NCI-H69 (cell line): ENCODE results near the gene KRT79.
A peak's percentile ranks its signal among the peaks of the same experiment; 100 is the strongest.

Source experiments
- DNase-seq: peaks from one replicate; lab custom pipeline; 2025; lab: John Stamatoyannopoulos, UW

KRT79 gene

DNA sequence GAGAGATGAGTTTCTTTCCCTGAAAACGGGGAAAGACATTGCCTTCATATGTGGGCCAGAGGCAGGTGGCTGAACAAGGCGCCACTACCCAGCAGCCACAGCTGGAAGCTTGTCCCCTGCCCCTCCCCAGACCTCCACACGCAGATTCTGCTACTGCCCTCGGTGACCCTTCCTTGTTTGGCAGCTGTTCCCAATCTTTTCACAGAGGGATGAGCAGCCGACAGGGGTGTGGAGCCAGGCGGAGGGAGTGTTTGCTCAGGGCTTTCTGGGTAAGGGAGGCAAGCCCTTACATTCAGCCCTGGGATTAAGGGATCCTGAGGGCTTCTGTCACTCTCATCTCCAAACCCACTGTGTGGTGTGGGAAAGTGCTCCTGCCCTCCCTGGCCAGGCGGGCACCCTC is 15.7 kb downstream of the KRT79 start:
- DNase-seq = peak; percentile 84

DNA sequence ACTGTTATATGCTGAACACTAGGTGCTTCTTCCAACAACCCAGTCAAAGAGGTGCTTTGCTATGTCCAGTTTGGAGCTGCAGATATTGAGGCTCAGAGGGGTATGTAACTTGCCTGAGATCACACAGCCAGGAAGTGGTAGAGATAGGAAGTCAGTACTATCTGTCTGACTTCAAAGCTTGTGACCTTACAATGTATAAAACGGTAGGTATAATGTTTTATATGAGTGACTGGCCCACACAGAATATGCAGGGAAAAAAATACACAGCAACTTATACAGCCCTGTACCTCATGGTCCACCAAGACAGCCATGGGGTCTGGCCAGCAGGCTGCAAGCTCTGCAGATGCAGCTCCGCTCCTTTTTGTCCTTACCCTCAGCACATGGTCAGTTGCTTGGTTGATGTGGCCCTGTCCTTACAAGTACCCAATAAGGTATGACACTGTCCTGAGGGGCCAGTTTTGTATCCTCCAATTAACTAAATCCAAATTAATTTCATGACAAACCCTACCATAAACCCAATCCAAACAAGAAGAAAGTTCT is 16.3 kb downstream of the KRT79 start:
- no peak for DNase-seq

DNA sequence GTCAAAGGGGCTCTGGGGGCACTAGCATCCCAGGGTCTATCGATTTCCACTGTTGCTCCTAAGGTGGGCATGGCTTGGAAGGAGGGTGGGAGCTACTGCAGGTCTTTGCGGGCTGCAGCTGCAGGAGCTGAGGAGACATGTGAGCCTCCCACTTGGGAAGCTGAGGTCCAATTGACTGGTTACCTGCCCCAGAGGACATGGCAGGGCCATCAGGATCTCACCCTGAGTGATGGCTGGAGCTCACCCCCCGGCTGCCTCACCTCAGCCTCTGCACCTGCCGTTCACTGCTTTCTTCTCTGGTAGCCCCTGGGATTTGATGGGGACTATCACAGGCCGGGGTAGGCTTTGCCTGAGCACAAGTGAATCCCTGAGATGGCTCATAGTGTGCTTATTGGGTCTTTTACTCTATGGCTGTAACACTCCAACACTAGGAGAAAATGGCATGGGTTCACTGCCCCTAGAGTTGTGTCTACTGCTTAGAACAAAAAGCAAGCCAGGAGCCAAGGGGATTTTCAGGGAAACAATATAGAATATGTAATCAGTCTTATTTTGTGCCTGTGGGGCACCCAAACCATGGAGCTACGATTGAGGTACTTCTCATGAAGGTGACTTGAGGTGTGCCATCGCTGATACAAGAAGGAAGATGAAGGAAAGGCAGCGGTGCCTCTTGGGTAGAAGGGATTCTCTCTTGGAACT is 17.0 kb downstream of the KRT79 start:
- no peak for DNase-seq

DNA sequence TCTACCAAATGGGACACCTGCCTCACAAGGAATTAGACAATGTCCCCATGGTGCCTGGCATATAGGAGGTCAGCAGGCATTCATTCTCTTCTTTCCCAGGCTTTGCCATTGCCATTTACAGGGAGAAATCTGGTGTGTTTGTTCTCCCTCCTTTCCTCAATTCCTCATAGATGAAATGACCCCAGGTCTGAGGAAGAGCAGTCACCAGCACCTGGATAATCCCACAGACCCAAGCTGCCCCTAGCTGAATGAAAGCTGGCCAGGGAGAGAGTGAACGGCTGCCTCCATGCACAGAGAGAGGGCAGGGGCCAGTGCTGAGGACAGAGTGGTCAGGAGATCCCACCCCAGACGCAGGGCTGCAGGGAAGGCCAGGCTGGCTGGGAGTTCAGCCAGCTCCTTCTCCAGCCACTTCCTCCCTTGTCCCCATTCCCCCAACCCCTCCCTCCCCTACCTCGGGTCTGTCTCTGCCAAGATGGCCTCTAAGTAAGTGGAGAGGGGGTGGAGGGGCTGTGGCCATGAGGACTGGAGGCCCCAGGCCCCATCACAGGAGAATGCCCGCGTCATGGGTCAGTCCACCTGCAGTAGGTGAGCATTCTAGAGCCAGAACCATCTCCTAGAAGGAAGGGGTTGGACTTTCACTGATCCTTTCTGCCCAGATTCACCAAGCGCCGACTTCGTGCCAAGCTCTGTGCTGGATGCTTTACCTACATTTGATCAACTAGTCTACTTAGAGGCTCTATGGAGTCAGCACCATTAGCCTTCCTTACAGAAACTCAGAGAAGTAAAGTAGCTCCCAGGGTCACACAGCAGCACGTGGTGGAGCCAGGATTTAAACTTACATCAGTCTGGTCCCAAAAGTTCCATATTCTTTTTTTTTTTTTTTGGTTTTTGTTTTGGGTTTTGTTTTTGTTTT is 18.2 kb downstream of the KRT79 start:
- no peak for DNase-seq

DNA sequence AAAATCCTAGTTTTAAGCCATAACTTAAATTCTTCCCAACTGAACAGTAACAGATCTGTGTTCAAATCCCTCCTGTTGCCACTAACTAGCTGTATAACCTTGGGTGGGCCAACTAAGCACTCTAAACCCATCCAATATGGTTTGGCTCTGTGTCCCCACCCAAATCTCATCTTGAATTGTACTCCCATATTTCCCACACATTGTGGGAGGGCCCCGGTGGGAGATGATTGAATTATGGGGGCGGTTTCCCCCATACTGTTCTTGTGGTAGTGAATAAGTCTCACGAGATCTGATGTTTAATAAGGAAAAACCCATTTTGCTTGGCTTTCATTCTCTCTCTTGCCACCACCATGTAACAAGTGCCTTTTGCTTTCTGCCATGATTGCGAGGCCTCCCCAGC is 18.9 kb downstream of the KRT79 start:
- DNase-seq = no peak

DNA sequence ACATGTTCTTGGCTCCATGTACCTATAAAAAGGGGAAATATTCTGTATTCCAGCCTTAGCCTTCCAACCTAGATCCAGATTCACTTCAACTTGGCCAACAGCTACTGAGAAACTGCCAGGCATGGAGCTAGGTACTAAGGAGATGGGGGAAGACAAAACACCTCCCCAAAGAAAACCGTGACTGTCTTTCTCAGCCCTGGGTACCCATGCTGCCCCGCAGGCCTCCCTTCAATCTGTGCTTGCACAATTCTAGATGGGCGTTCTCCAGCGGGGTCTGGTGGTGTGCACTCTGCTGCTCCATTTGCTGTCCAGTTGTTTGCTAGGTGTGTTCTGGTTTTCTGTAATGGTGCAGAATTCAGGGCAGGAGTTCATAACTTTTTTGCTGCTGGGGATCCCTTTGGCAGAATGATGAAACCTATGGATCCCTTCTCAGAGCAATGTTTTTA is 19.4 kb downstream of the KRT79 start:
- no peak for DNase-seq

DNA sequence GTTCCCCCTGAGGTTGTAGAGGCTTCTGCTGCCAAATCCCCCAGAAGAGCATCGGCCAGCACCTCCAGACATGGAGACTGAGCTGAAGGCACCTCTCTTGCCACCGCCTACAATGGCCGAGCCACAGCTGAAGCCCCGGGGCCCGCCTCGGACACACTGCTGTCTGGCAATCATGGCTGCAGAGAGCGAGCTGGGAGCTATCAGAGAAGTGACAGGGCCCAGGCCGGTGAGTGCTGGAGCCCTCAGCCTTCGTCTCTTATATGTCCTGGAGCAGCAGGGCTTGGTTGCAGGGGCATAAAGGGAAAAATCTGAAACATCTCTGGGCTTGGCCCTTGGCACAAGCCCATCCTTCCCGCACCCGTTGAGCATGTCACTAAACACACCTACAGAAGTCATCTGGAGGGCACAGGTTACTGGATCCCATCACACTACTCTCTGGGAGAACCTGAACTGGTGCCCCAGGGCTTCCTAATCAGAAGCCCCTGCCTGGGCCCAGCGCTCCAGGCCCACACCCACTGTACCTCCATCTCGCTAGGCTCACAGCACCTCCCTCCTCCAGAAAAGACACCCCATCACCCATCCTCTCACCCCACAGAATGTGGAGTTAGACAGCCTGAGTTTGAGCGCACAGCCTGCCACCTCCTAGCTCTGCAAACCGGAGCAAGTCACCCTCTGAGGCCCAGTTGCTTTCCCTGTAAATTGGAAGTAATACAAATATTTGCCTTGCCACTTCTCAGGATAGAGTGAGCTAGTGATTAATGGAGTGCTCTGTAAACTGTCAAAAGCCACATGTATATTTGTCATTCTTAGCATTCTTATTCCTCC is 20.0 kb downstream of the KRT79 start, which contains the start of gene KRT4:
Gene KRT4, minus strand, starts transcription at position 232 of the 825 bp plus-strand sequence. Its CDS starts 58 bp downstream, at position 174.
- DNase-seq = peak; percentile 41

DNA sequence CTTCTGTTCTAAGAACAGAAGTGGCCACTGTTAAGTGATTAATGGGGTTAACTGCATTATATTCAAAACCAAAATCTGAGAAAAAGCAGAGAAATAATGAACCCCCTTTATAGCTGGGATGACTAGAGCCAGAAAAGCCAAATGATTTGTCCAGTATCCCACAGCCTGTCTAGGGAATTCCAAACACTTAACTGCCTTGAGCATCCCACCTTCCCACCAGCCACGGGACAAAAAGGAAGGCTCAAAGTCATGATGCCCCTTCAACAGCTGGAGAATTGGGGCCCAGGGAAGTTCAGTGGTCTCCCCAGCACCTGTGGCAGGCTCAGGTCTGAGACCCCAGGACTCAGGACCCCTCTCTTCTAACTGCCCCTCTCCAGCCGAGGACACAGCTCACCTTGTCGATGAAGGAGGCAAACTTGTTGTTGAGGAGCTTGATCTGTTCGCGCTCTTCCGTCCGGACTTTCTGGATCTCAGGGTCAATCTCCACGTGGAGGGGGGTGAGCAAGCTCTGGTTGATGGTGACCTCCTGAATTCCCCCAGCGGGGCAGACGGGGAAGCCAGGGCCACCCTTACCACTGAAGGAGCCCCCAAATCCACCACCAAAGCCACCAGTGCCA is 20.8 kb downstream of the KRT79 start:
- no peak for DNase-seq

DNA sequence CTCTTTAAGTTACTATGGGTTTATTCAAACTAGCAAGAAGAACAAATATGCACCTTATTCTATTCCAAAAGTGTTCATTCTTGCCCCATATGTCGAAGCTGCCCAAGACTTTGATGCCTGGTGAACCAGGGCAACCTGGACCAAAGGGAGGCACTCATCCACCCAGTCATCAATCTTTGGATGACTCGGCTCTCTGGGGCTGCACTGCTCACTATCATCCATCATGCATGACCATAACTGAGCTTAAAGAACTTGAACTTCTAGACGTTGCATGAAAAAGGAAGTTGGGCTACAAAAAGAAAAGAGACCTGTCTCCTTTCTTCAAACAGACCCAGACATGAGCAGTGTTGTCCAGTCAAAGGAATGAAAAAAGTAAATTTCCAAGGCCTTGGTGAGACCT is 21.4 kb downstream of the KRT79 start:
- DNase-seq = no peak

DNA sequence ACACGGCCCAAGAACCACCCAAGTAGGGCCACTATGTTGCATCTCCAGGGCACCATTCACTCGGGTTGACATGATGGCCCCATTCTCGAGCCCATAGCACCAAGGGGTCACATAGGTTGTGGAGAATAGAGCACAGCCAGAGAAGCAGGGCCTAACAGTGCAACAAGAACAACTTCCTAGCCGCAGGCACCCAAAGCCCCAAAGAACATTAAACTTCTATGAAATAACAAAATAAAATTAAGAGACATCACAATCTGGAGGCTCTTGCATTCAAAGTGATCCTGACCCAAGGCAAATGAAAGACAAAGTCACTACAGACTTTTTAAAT is 22.1 kb downstream of the KRT79 start:
- DNase-seq = no peak

DNA sequence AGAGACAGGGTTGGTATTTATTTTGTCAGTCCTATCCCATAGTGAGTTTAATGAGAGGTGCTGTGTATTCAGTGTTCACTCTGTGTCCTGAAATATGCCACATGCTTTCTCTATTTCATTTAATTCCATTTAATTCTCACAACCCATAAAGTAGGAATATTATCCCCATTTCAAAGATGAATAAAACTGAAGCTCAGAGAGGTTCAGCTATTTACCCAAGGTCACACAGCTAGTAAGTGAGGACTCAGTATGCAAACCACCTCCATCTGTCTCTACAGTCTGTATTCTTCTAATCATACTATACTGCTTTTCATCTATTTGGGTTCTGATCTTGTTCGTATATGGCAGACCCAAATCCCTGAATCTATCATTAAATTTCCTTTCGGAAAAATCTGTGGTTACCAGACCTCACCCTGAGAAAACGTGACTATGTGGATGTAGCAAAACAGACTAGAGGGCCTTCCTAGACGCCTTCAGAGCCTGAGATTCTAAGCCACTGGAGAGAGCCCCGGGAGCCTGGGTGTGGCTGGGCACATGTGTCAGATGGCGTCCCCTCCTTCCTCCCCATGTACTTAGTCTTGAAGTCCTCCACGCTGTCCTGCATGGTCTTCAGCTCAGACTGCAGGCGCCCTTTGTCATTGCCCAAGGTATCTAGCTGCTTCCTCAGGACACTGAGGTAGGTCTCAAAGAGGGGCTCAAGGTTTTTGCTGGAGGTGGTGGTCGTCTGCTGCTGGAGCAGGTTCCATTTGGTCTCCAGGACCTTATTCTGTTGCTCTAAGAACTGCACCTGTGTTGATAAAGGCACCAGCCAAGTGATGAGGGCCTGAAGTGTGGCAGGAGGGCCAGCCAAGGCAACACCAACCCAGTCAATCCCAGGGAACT is 22.7 kb downstream of the KRT79 start:
- no peak for DNase-seq

DNA sequence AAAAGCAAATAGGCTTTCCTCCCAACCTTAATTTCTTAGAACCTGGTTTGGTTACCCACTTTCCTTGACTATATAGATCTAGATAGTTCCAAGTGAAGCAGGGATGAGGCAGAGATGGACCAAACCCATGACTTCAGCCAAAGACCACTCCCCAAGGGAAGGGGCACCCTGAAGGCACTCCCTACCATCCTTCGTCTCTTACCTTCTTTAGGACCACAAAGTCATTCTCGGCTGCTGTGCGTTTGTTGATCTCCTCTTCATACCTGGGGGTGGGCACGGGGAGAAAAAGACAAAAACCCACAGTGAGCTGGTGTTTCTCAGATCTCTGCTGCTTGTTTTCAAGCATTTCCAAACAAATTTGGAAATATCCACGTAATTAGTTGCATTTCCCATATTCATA is 23.6 kb downstream of the KRT79 start:
- no peak for DNase-seq

DNA sequence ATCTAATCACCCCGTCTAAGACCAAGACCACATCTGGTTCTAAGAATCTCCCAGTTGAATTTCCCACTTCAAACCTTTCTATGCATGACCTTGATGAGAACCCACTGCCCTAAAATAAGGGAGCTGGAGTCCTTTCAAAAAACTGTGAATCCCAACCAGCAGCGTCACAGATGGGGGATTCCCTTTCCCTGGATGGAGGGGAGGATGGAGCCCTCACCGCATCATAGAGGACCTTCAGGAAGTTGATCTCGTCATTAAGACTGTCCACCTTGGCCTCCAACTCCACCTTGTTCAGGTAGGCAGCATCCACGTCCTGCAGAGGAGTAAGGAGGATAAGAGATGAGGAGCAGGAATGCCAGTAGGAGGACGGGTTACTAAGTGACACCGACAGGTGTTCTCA is 24.9 kb downstream of the KRT79 start:
- no peak for DNase-seq

DNA sequence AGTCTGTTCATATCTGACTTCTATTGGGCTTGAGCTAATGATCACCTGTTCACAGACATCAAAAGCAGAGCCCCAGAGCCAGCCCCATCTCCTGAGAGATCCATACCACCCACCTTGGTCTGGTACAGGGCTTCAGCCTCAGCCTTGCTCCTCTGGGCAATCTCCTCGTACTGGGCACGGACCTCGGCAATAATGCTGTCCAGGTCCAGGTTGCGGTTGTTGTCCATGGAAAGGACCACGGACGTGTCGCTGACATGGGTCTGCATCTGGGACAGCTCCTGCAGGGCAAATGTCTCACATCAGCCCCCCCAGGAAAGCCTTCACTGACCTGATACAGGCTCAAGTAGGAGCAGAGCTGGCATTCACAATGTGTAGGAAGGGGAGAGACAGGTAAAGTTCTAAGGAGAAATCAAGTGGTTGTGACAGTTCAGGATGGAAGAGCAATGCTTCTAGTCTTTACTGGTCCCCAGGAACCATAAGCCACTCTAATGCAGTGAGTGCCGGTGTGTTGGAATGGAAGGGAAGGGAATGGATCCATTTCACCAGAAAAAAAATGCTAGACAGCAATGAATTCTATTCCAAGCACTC is 25.4 kb downstream of the KRT79 start:
- no peak for DNase-seq

DNA sequence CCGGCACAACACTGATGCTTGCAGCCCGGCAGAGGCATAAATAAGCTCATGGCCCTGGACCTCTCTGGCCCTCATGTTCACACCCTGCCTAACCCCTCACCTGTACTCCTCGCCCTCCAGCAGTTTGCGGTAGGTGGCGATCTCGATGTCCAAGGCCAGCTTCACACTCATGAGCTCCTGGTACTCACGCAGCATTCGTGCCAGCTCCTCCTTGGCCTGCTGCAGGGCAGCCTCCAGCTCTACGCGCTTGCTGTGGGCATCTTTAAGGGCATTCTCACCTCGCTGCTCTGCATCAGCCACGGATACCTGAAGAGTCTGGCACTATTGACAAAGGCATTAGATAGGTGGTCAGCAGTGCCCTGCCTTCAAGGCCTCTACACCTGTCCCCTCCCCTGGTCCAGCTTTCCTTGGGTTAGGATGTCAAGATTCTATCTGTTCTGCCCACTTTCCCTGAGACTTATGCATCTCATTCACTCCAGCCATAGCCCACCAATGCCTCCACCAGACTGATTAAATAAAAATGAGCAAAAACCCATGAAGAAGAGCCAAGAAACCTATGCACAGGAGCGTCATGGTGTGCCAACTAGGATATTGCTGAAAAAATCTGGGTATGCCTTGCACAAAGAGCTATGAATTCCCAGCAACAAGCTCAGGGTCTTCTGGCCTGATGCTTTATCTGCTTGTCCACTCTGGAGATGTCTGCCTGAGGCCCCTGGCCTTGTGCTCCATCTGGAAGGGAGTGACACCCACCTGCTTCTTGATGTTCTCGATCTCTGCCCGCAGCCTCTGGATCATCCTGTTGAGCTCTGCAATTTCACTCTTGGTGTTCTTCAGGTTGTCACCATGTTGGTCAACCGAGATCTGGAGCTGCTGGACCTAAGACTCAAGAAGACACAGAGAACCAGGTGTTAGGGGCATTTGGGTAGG is 26.3 kb downstream of the KRT79 start:
- DNase-seq = no peak

DNA sequence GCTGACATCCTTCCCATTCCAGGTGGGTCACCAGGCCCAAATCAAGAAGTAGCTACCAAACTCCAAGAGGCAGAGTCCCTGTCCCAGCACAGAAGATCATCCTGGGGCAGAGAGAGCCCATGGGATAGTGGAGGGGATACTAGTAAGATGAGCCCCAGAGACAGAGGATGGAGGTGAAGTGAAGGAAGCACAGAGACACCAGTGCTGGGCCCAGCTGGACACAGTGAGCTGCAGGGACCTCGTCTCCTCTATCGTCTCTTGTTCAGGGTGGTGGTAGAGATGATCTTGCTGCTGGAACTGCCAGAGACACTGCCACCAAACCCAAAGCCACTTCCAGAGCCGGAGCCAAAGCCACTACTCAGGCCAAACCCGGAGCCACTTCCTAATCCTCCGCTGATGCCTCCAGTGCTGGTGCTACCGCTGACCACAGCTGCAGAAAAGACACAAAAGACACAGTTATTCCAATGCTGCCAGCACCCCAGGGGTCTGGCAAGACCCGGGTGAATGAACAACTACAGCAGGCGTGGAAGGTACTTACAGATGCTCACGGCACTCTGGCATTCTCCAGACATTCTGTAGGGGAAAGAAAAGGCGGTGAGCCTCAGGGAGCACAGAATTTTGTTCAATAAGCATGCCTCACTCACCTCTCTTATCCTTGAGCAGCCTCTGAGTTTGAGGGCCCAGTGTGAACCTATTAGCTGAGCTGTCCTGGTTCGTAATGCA is 27.1 kb downstream of the KRT79 start:
- no peak for DNase-seq

DNA sequence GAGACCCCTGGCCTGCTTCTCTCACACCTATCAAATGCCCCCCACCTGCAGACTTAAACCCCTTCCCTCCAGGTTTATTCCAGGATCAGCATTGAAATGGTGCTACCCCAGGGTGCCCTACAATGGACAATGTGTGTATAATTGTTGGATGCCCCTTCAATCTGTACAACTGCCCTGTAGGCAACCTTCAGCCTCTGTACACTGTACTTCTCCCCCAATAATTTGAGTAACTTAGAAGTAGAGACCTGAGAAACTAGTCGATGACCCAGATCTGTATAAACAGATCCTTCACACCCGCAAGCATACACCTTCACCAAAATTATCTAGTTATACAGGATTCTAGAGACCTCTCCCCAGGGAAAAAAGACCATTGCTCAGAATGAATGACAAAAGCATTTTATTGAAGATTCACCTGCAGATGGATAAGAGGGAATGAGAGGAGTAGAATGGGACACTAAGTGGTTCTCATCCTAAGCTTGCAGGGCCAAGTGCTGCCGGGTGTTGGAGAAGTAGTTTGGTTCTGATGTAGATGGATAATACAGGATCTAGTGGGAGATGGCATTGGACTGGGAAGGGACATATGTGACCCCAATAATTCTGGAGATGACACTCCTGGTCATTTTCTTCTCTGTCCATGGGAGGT is 27.8 kb downstream of the KRT79 start:
- no peak for DNase-seq

DNA sequence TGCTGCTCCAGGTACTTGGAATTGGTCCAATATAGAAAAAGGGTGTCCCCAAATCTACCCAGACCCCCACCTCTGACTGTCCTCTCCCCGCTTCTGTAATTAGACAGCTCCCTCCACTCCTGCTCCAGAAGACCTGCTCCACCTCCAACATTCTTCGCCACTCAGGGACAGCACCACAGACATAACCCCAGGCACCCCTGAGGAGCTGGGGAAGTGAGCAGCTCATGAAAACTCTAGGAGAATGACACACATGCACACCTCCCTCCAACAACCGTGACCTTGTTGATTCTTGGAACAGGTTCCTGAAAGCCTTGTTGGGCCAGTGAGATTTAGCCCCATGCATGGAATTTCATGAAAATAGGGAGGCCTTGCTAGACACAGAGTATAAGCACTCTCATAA is 28.4 kb downstream of the KRT79 start:
- DNase-seq = no peak
